Uterus (tissue), 4 donors: ENCODE data around the gene LTV1. TPM values are rescaled to one million over a fixed set of nuclear protein-coding genes. Genes with fewer than 3 reads are reported as not detected.
"Not testable (repeated sequence)": the region's sequence is repeated elsewhere in the genome, so short reads cannot be mapped to it uniquely, and the experiment has no call there.

Source experiments
- DNase-seq, 2 donors: peaks; one replicate each; pipeline ENCODE4 v3.0.0-alpha.2; 2019 to 2020
- H3K27ac ChIP-seq, 2 donors: fragments of 200-600 bp; sonication (generic); 1 replicate in 1 of 2; 2 replicates in 1 of 2; pipeline ENCODE4 v1.5.1; 2016 to 2018
- H3K27me3 ChIP-seq, 2 donors: fragments of 200-600 bp; sonication (generic); one replicate each; pipeline ENCODE4 v1.5.1; 2018 to 2019; ENCODE audit warnings: control low read depth in 1 of 2
- H3K36me3 ChIP-seq, 2 donors: fragments of 200-600 bp; sonication (generic); one replicate each; pipeline ENCODE4 v1.5.1; 2019; ENCODE audit warnings: control low read depth in 1 of 2
- H3K4me1 ChIP-seq, 2 donors: fragments of 200-600 bp; sonication (generic); one replicate each; pipeline ENCODE4 v1.5.1; 2018 to 2019; ENCODE audit warnings: control low read depth in 1 of 2
- H3K4me3 ChIP-seq, 2 donors: fragments of 200-600 bp; sonication (generic); 1 replicate in 1 of 2; 2 replicates in 1 of 2; pipeline ENCODE4 v1.5.1; 2018 to 2019; ENCODE audit warnings: mild to moderate bottlenecking in 1 of 2
- H3K9me3 ChIP-seq, 2 donors: fragments of 200-600 bp; sonication (generic); one replicate each; pipeline ENCODE4 v1.5.1; 2019; ENCODE audit warnings: control low read depth in 1 of 2
- CTCF ChIP-seq, 4 experiments: fragments of 200-600 bp in 2 of 4; fragments of 450-650 bp in 2 of 4; sonication (generic) in 2 of 4; IDR thresholded peaks; one replicate each; pipeline ENCODE4 v1.5.1; 2016 to 2019; ENCODE audit warnings: antibody characterized with exemption in 4 of 4, mild to moderate bottlenecking in 2 of 4, moderate library complexity in 1 of 4
- POLR2A ChIP-seq, 2 donors: fragments of 450-650 bp; IDR thresholded peaks; one replicate each; pipeline ENCODE4 v1.6.1; 2016; ENCODE audit warnings: antibody characterized with exemption in 2 of 2, mild to moderate bottlenecking in 1 of 2, moderate library complexity in 1 of 2
- intact Hi-C: fragments of 100-400 bp; cut with DNase I; formaldehyde crosslinking; loops from one replicate; pipeline ENCODE4 v1.15.1; 2023; ENCODE audit warnings: low total_unique reads
- total RNA-seq, 4 donors: library from RNA; depleted of rRNA in 3 of 4; stranded (reverse); fragments of >200 nt in 3 of 4; gene quantifications; one replicate each; pipeline versions ENCODE4 v1.1.0 to v1.2.4, GENCODE V29; 2014 to 2023
- donor health status: DM: yes; HTN: yes; CAD: no.

LTV1 gene
- total RNA-seq, 4 donors from 2014 or later, result 5.4 to 28.1 (median 14.2) TPM

GRCh38 chr6:143843677-143843999, 500 bp downstream of the LTV1 start:
- Histone ChIP-seq H3K9me3 (no peaks in the 10 kb centered on the region), H3K27ac (peak overlapping the region; percentile 97 to 100), H3K4me3 (peak overlapping the region; percentile 72 to 98), H3K27me3 (no peaks in the 10 kb centered on the region), H3K36me3 (no peaks in the 10 kb centered on the region), H3K4me1 (no peaks in the 10 kb centered on the region)
- no peak for TF ChIP-seq POLR2A (IDR thresholded peaks at IDR 0.05)
- intact Hi-C loops, result no loop called here
- no peak for DNase-seq

GRCh38 chr6:143844006-143844405, 868 bp downstream of the LTV1 start:
- Histone ChIP-seq H3K27ac (peak overlapping the region in 1 of 2 donors; percentile 97), H3K4me1 (no peaks in the 10 kb centered on the region), H3K36me3 (no peaks in the 10 kb centered on the region), H3K27me3 (no peaks in the 10 kb centered on the region), H3K4me3 (peak overlapping the region; percentile 72 to 98), H3K9me3 (no peaks in the 10 kb centered on the region)
- DNase-seq, result no peak
- intact Hi-C loops, result no loop called here
- TF ChIP-seq POLR2A (IDR thresholded peaks at IDR 0.05) (no peak), CTCF (IDR thresholded peaks at IDR 0.05) (no peak)

GRCh38 chr6:143845033-143845432, 1.9 kb downstream of the LTV1 start:
- DNase-seq, result no peak
- no peak overlapping the region for H3K27ac ChIP-seq
- intact Hi-C loops, result no loop called here
- no peak overlapping the region for H3K4me3 ChIP-seq
- TF ChIP-seq POLR2A (IDR thresholded peaks at IDR 0.05) (no peak), CTCF (IDR thresholded peaks at IDR 0.05) (no peak)
- H3K9me3 ChIP-seq, result no peaks in the 10 kb centered on the region
- H3K4me1 ChIP-seq, result no peaks in the 10 kb centered on the region
- H3K36me3 ChIP-seq, result no peaks in the 10 kb centered on the region
- no peaks in the 10 kb centered on the region for H3K27me3 ChIP-seq

- H3K9me3 ChIP-seq, H3K36me3 ChIP-seq, intact Hi-C loops, DNase-seq, H3K4me1 ChIP-seq, H3K27me3 ChIP-seq, H3K4me3 ChIP-seq, H3K27ac ChIP-seq: not testable (repeated sequence)
Observed at GRCh38 chr6:143851706-143852105, 8.6 kb downstream of the LTV1 start.

- H3K27me3 ChIP-seq, H3K27ac ChIP-seq, H3K4me3 ChIP-seq, H3K36me3 ChIP-seq, DNase-seq, H3K9me3 ChIP-seq, H3K4me1 ChIP-seq, intact Hi-C loops: not testable (repeated sequence)
Observed at GRCh38 chr6:143855057-143855456, 11.9 kb downstream of the LTV1 start.

- H3K9me3 ChIP-seq, H3K4me3 ChIP-seq, DNase-seq, H3K4me1 ChIP-seq, H3K36me3 ChIP-seq, intact Hi-C loops, H3K27ac ChIP-seq, H3K27me3 ChIP-seq: not testable (repeated sequence)
Observed at GRCh38 chr6:143856762-143857161, 13.6 kb downstream of the LTV1 start.

- DNase-seq, result no peak
- no peak overlapping the region for H3K4me3 ChIP-seq
- H3K4me1 ChIP-seq, result no peaks in the 10 kb centered on the region
- H3K27me3 ChIP-seq, result no peaks in the 10 kb centered on the region
- TF ChIP-seq CTCF (IDR thresholded peaks at IDR 0.05), result no peak
- no peak for TF ChIP-seq POLR2A (IDR thresholded peaks at IDR 0.05)
- H3K27ac ChIP-seq, result no peak overlapping the region
- no peaks in the 10 kb centered on the region for H3K36me3 ChIP-seq
- intact Hi-C loops, result no loop called here
- peaks cover 0 to 4% of the 10 kb centered on the region in 2 donors for H3K9me3 ChIP-seq
Observed at GRCh38 chr6:143857651-143858050, 14.5 kb downstream of the LTV1 start.
